ENCODE results near the gene SCYGR1. TPM values are rescaled to one million over a fixed set of nuclear protein-coding genes. Genes with fewer than 3 reads are reported as not detected.

Gene SCYGR1
- total RNA-seq, 1 donor from 2014 or later: not detected

- Mint-ChIP-seq H3K9me3 (ENCODE audit: unreplicated experiment) (no peaks in the 10 kb centered on the region), H3K4me3 (ENCODE audit: unreplicated experiment) (no peak overlapping the region), H3K4me1 (ENCODE audit: low read depth, unreplicated experiment) (no peaks in the 10 kb centered on the region)
These were observed 27.1 kb upstream of the SCYGR1 start for GRCh38 chr2:227414846-227415245.

DNA sequence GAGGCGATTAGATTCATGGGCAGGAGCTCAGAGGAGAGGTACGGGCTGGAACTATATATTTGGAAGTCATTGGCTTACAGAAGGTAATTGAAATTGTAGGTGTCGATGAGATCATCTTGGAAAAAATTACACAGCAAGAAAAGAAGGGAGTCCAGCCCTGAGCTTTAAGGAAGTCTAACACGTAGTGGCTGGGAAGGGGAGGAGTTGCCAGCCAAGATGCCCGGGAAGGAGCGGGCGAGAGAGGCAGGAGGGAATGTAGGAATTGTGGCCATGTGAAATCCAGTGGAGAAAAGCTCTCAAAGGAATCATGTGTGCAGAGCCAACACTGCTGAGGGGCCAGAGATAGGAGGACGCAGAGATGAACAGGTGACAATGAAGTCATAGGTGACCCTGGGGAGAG, 25.6 kb upstream of the SCYGR1 start:
- no peaks in the 10 kb centered on the region for H3K9me3 Mint-ChIP-seq (ENCODE audit: unreplicated experiment)
- H3K27ac Mint-ChIP-seq (ENCODE audit: unreplicated experiment): no peak overlapping the region
- H3K36me3 Mint-ChIP-seq (ENCODE audit: unreplicated experiment): no peaks in the 10 kb centered on the region
- no peak for TF ChIP-seq CTCF (IDR thresholded peaks at IDR 0.05; ENCODE audit: partially characterized antibody, unreplicated experiment)
- no peaks in the 10 kb centered on the region for H3K4me1 Mint-ChIP-seq (ENCODE audit: low read depth, unreplicated experiment)
- DNase-seq: no peak
- no peak overlapping the region for H3K4me3 Mint-ChIP-seq (ENCODE audit: unreplicated experiment)
- no peaks in the 10 kb centered on the region for H3K27me3 Mint-ChIP-seq (ENCODE audit: unreplicated experiment)

More at GRCh38 chr2:227414846-227415245, 27.1 kb upstream of the SCYGR1 start:
- Mint-ChIP-seq H3K27me3 (ENCODE audit: unreplicated experiment) (no peaks in the 10 kb centered on the region), H3K27ac (ENCODE audit: unreplicated experiment) (no peak overlapping the region), H3K36me3 (ENCODE audit: unreplicated experiment) (no peaks in the 10 kb centered on the region)
- no peak for TF ChIP-seq CTCF (IDR thresholded peaks at IDR 0.05; ENCODE audit: partially characterized antibody, unreplicated experiment)
- no peak for DNase-seq

DNA sequence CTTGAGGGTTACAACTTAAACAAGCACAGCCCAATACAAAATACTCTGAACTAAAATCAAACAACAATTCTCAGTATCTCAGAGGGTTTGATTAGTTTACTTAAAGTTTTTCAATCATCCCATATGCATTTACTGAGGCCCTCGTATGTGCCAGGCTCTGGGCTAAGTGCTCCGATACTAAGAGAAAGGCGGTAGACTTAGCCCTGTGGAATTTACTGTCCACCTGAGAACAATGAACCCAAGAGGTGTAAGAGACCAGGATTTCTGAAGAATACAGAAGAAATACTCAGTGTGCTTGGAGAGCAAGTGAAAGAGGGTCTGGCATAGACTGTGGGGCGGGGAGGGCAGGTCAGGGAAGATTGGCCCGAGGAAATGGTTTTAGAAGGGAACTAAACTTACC, 25.1 kb upstream of the SCYGR1 start:
- Mint-ChIP-seq H3K4me1 (ENCODE audit: low read depth, unreplicated experiment) (peaks cover 2% of the 10 kb centered on the region), H3K36me3 (ENCODE audit: unreplicated experiment) (no peaks in the 10 kb centered on the region), H3K27me3 (ENCODE audit: unreplicated experiment) (no peaks in the 10 kb centered on the region), H3K9me3 (ENCODE audit: unreplicated experiment) (no peaks in the 10 kb centered on the region), H3K4me3 (ENCODE audit: unreplicated experiment) (no peak overlapping the region), H3K27ac (ENCODE audit: unreplicated experiment) (no peak overlapping the region)
- no peak for TF ChIP-seq CTCF (IDR thresholded peaks at IDR 0.05; ENCODE audit: partially characterized antibody, unreplicated experiment)
- no peak for DNase-seq

DNA sequence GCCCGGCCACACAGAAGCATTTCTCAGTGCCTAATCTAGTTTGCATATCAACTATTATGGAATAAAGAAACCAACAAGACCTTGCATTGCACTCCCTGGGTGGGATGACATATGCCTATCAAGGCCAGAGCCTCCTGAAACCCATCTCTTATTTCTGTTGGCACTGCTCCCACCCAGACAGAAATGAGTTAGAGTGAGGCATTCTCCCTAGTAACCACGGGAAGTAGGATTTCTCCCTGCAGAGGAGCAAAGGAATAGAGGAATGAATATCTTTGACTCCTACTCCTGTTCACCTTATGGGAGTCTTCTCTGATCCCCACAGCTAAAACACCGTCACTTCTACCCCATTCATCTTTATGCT, 24.2 kb upstream of the SCYGR1 start:
- no peak for DNase-seq
- Mint-ChIP-seq H3K4me3 (ENCODE audit: unreplicated experiment) (no peak overlapping the region), H3K4me1 (ENCODE audit: low read depth, unreplicated experiment) (peaks cover 7% of the 10 kb centered on the region), H3K27ac (ENCODE audit: unreplicated experiment) (no peak overlapping the region), H3K27me3 (ENCODE audit: unreplicated experiment) (no peaks in the 10 kb centered on the region), H3K36me3 (ENCODE audit: unreplicated experiment) (no peaks in the 10 kb centered on the region), H3K9me3 (ENCODE audit: unreplicated experiment) (no peaks in the 10 kb centered on the region)
- no peak for TF ChIP-seq CTCF (IDR thresholded peaks at IDR 0.05; ENCODE audit: partially characterized antibody, unreplicated experiment)

DNA sequence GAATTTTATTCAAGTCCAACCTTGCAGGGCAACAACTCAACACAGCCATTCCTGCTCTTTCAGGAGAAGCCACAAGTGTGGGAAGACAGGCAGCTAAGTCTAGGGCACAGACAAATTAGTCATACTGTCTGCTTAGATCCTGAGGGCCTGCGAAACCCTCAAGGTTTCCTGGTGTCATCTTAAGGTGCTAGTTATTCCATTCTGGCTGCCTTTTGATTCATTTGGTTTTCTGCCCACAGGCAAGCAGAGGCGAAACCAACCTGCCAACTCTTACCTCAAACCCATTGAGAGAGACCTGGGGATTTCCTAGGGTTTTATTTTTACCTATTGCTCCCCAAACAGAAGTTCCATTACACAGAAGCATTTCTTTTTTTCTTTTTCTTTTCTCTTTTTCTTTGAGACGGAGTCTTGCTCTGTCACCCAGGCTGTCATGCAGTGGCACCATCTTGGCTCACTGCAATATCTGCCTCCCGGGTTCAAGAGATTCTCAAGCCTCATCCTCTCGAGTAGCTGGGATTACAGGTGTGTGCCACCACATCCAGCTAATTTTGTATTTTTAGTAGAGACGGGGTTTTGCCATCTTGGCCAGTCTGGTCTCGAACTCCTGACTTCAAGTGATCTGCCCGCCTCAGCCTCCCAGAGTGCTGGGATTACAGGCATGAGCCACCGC, 23.7 kb upstream of the SCYGR1 start:
- Mint-ChIP-seq H3K27me3 (ENCODE audit: unreplicated experiment) (no peaks in the 10 kb centered on the region), H3K4me1 (ENCODE audit: low read depth, unreplicated experiment) (peaks cover 9% of the 10 kb centered on the region), H3K27ac (ENCODE audit: unreplicated experiment) (no peak overlapping the region), H3K36me3 (ENCODE audit: unreplicated experiment) (no peaks in the 10 kb centered on the region), H3K4me3 (ENCODE audit: unreplicated experiment) (no peak overlapping the region), H3K9me3 (ENCODE audit: unreplicated experiment) (no peaks in the 10 kb centered on the region)
- DNase-seq: no peak
- TF ChIP-seq CTCF (IDR thresholded peaks at IDR 0.05; ENCODE audit: partially characterized antibody, unreplicated experiment): no peak
